Occipital lobe (tissue), 2 donors: Measurements from ENCODE around the gene SPTY2D1. TPM values are rescaled to one million over a fixed set of nuclear protein-coding genes. Genes with fewer than 3 reads are reported as not detected.
"Not testable (repeated sequence)": the region's sequence is repeated elsewhere in the genome, so short reads cannot be mapped to it uniquely, and the experiment has no call there.

Experiments
- DNase-seq: peaks from one replicate; lab custom pipeline; 2025; lab: John Stamatoyannopoulos, UW
- total RNA-seq: library from RNA; depleted of rRNA; stranded (reverse); fragments of >200 nt; gene quantifications from one replicate; pipeline ENCODE4 v1.2.3, GENCODE V29; 2014

The SPTY2D1 gene
- total RNA-seq = 11.2 TPM

GRCh38 chr11:18634140-18635032 lies at the start of gene SPTY2D1:
Gene SPTY2D1, minus strand, starts transcription at chr11:18634342. Its CDS starts 85 bp downstream, at chr11:18634257.
- peak; percentile 96 for DNase-seq

GRCh38 chr11:18682466-18682865 lies 48.3 kb upstream of the SPTY2D1 start:
- no peak for DNase-seq

GRCh38 chr11:18681949-18682348 lies 47.8 kb upstream of the SPTY2D1 start:
- not testable (repeated sequence) for DNase-seq

GRCh38 chr11:18677560-18677959 lies 43.4 kb upstream of the SPTY2D1 start:
- DNase-seq = no peak

GRCh38 chr11:18676803-18677202 lies 42.7 kb upstream of the SPTY2D1 start:
- no peak for DNase-seq

GRCh38 chr11:18672209-18672608 lies 38.1 kb upstream of the SPTY2D1 start:
- not testable (repeated sequence) for DNase-seq

- DNase-seq = no peak
These were observed 37.1 kb upstream of the SPTY2D1 start for GRCh38 chr11:18671246-18671645.

- DNase-seq = no peak
These were observed 35.6 kb upstream of the SPTY2D1 start for GRCh38 chr11:18669711-18670110.

- no peak for DNase-seq
These were observed 35.1 kb upstream of the SPTY2D1 start for GRCh38 chr11:18669219-18669596.

- DNase-seq = no peak
These were observed 34.0 kb upstream of the SPTY2D1 start for GRCh38 chr11:18668131-18668530.

- not testable (repeated sequence) for DNase-seq
These were observed 31.3 kb upstream of the SPTY2D1 start for GRCh38 chr11:18665353-18665872.

GRCh38 chr11:18657673-18658072 lies 23.5 kb upstream of the SPTY2D1 start:
- no peak for DNase-seq

- DNase-seq = no peak
These were observed 16.9 kb upstream of the SPTY2D1 start for GRCh38 chr11:18650859-18651557.

- DNase-seq = no peak
These were observed 16.2 kb upstream of the SPTY2D1 start for GRCh38 chr11:18650353-18650752.

- not testable (repeated sequence) for DNase-seq
These were observed 8.9 kb upstream of the SPTY2D1 start for GRCh38 chr11:18643034-18643433.

- DNase-seq = no peak
These were observed 7.5 kb upstream of the SPTY2D1 start for GRCh38 chr11:18641677-18642076.

- no peak for DNase-seq
These were observed 644 bp downstream of the SPTY2D1 start for GRCh38 chr11:18633256-18634139.

- no peak for DNase-seq
These were observed 1.3 kb downstream of the SPTY2D1 start for GRCh38 chr11:18632841-18633240.

GRCh38 chr11:18624161-18624560 lies 10.0 kb downstream of the SPTY2D1 start:
- no peak for DNase-seq

- DNase-seq = no peak
These were observed 10.4 kb downstream of the SPTY2D1 start for GRCh38 chr11:18623707-18624106.

GRCh38 chr11:18618342-18619025 lies 15.7 kb downstream of the SPTY2D1 start:
- DNase-seq = no peak
